Stomach (tissue), 9 donors: ENCODE measurements around the gene CXCL3. TPM values are rescaled to one million over a fixed set of nuclear protein-coding genes. Genes with fewer than 3 reads are reported as not detected.
A peak's percentile ranks its signal among the peaks of the same experiment; 100 is the strongest.

Source experiments
- DNase-seq, 2 donors: peaks; one replicate each; pipeline versions ENCODE4 v3.0.0 to v3.0.0-alpha.2; 2013 to 2019
- H3K27ac ChIP-seq, 5 donors: fragments of 200-600 bp in 4 of 5; sonication (generic) in 4 of 5; one replicate each; pipeline ENCODE4 v1.5.1; 2013 to 2019; ENCODE audit warnings: mild to moderate bottlenecking in 1 of 5, moderate library complexity in 1 of 5
- H3K27me3 ChIP-seq, 3 donors: fragments of 200-600 bp; sonication (generic); one replicate each; pipeline ENCODE4 v1.5.1; 2017 to 2019; ENCODE audit warnings: mixed run types in 1 of 3
- H3K36me3 ChIP-seq, 4 donors: fragments of 200-600 bp; sonication (generic); 1 replicate in 3 of 4; 2 replicates in 1 of 4; pipeline ENCODE4 v1.5.1; 2016 to 2019
- H3K4me1 ChIP-seq, 4 donors: fragments of 200-600 bp; sonication (generic); one replicate each; pipeline ENCODE4 v1.5.1; 2016 to 2019
- H3K4me3 ChIP-seq, 4 donors: fragments of 200-600 bp; sonication (generic) in 3 of 4; one replicate each; pipeline ENCODE4 v1.5.1; 2016 to 2019; ENCODE audit warnings: mild to moderate bottlenecking in 1 of 4
- H3K9me3 ChIP-seq, 4 donors: fragments of 200-600 bp; sonication (generic); one replicate each; pipeline ENCODE4 v1.5.1; 2016 to 2019
- CTCF ChIP-seq, 7 experiments: fragments of 450-650 bp in 4 of 7; fragments of 200-600 bp in 3 of 7; sonication (generic) in 3 of 7; IDR thresholded peaks; one replicate each; pipeline ENCODE4 v1.5.1; 2016 to 2019; ENCODE audit warnings: antibody characterized with exemption in 7 of 7, control low read depth in 2 of 7, mild to moderate bottlenecking in 1 of 7
- EP300 ChIP-seq: sonication (generic); formaldehyde crosslinking; IDR thresholded peaks from one replicate; pipeline ENCODE4 v1.6.1; 2017; ENCODE audit warnings: antibody characterized with exemption
- POLR2A ChIP-seq, 4 donors: fragments of 450-650 bp; IDR thresholded peaks; one replicate each; pipeline ENCODE4 v1.6.1; 2016; ENCODE audit warnings: antibody characterized with exemption in 4 of 4, control low read depth in 2 of 4, mild to moderate bottlenecking in 1 of 4, moderate library complexity in 1 of 4
- POLR2AphosphoS5 ChIP-seq, 3 donors: sonication (generic); formaldehyde crosslinking; IDR thresholded peaks; one replicate each; pipeline ENCODE4 v1.6.1; 2016; ENCODE audit warnings: antibody characterized with exemption in 3 of 3
- whole genome bisulfite sequencing, 5 donors: extraction: QIAGEN DNeasy Blood & Tissue Kit in 3 of 5; methylation state at CpG; one replicate each; pipeline versions ENCODE4 v1.1.5 to v1.1.7; 2013 to 2018; 5-methylcytosine and 5-hydroxymethylcytosine counted together
- intact Hi-C: fragments of 100-400 bp; cut with DNase I; formaldehyde crosslinking; loops from one replicate; pipeline ENCODE4 v1.15.1; 2023; ENCODE audit warnings: low total_unique reads
- polyA plus RNA-seq, 3 donors: library from polyadenylated mRNA; stranded (reverse); fragments of 200-250 nt; gene quantifications; one replicate each; pipeline ENCODE4 v1.2.3, GENCODE V29; 2013
- total RNA-seq, 5 donors: library from RNA; depleted of rRNA; stranded (reverse); fragments of >200 nt; gene quantifications; one replicate each; pipeline versions ENCODE4 v1.1.0 to v1.2.3, GENCODE V29; 2014 to 2016
- donor health status: healthy with polysubstance abuse.
- donor health status: Bipolar disorder and iron deficiency.
- donor health status: healthy.

Gene CXCL3
- total and polyA plus RNA-seq, 8 donors, result 2.7 to 94.6 (median 18.5) TPM; not detected in 1

- Histone ChIP-seq H3K4me1 (peaks cover 0 to 15% (median 2%) of the 10 kb centered on the region in 4 donors), H3K9me3 (no peaks in the 10 kb centered on the region), H3K36me3 (no peaks in the 10 kb centered on the region), H3K4me3 (no peak overlapping the region), H3K27me3 (no peaks in the 10 kb centered on the region), H3K27ac (no peak overlapping the region)
- intact Hi-C loops, result no loop called here
- TF ChIP-seq POLR2A (IDR thresholded peaks at IDR 0.05) (no peak), POLR2AphosphoS5 (IDR thresholded peaks at IDR 0.05) (no peak), CTCF (IDR thresholded peaks at IDR 0.05) (no peak), EP300 (no peak)
- no peak for DNase-seq
- WGBS, 5 donors, result 26 to 53% (median 46%) methylated on average over 2 of the region's 2 CpGs
Observed at GRCh38 chr4:74055096-74055495, 16.6 kb upstream of the CXCL3 start.

- intact Hi-C loops, result no loop called here
- H3K4me3 ChIP-seq, result no peak overlapping the region
- H3K27ac ChIP-seq, result no peak overlapping the region
- TF ChIP-seq CTCF (IDR thresholded peaks at IDR 0.05) (no peak), POLR2A (IDR thresholded peaks at IDR 0.05) (no peak), POLR2AphosphoS5 (IDR thresholded peaks at IDR 0.05) (no peak), EP300 (no peak)
- H3K9me3 ChIP-seq, result no peaks in the 10 kb centered on the region
- 32 to 78% (median 63%) methylated on average over 1 of the region's 1 CpG for WGBS, 5 donors
- H3K27me3 ChIP-seq, result no peaks in the 10 kb centered on the region
- no peaks in the 10 kb centered on the region for H3K36me3 ChIP-seq
- H3K4me1 ChIP-seq, result peaks cover 0 to 15% (median 2%) of the 10 kb centered on the region in 4 donors
- DNase-seq, result peak in 1 of 2 donors; percentile 8
Observed at GRCh38 chr4:74054483-74055047, 16.1 kb upstream of the CXCL3 start.

GRCh38 chr4:74047152-74047551 is 8.7 kb upstream of the CXCL3 start:
- no peaks in the 10 kb centered on the region for H3K4me1 ChIP-seq
- no peak for TF ChIP-seq POLR2AphosphoS5 (IDR thresholded peaks at IDR 0.05)
- no peak for TF ChIP-seq POLR2A (IDR thresholded peaks at IDR 0.05)
- TF ChIP-seq EP300, result no peak
- TF ChIP-seq CTCF (IDR thresholded peaks at IDR 0.05), result no peak
- no peaks in the 10 kb centered on the region for H3K27me3 ChIP-seq
- no peak for DNase-seq
- intact Hi-C loops, result no loop called here
- peaks cover 0 to 11% (median 6%) of the 10 kb centered on the region in 4 donors for H3K9me3 ChIP-seq
- no peak overlapping the region for H3K4me3 ChIP-seq
- no peak overlapping the region for H3K27ac ChIP-seq
- 71 to 86% (median 84%) methylated on average over 1 of the region's 1 CpG for WGBS, 5 donors
- H3K36me3 ChIP-seq, result no peaks in the 10 kb centered on the region

GRCh38 chr4:74045772-74046171 is 7.3 kb upstream of the CXCL3 start:
- no peak for DNase-seq
- Histone ChIP-seq H3K27ac (no peak overlapping the region), H3K4me1 (peaks cover 0 to 5% (median 0%) of the 10 kb centered on the region in 4 donors), H3K9me3 (peaks cover 0 to 11% (median 6%) of the 10 kb centered on the region in 4 donors), H3K36me3 (no peaks in the 10 kb centered on the region), H3K4me3 (no peak overlapping the region), H3K27me3 (no peaks in the 10 kb centered on the region)
- TF ChIP-seq CTCF (IDR thresholded peaks at IDR 0.05) (no peak), POLR2A (IDR thresholded peaks at IDR 0.05) (no peak)
- intact Hi-C loops, result no loop called here
- WGBS, 5 donors, result 89 to 96% (median 90%) methylated on average over 2 of the region's 2 CpGs
